GM19395 (cell line): ENCODE measurements around the gene ZNF607.

ENCODE experiments used
- ATAC-seq: cut with Tn5 transposase; IDR thresholded peaks from one replicate; pipeline ENCODE4 v1.9.1; 2021; ENCODE audit warnings: mild to moderate bottlenecking, moderate library complexity; ENCODE audit not compliant: unreplicated experiment

Gene ZNF607

DNA sequence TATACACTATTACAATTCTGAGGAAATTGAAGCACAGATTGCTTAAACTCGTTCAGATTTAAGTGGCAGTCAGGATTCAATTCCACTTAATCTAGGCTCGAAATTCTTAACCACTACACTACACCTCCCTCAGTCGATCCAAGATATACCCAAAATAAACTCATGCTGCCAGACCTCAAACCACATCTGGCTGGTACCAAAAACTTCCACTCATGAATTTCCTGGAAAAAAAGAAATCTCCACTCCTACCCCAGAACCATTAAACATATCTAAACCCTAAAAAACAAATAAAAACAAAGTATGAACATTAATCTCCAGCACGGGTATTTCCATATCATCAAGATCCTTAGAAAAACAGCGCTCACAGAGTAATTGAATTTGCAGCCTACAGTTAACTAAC lies 65.4 kb downstream of the ZNF607 start:
- ATAC-seq: no peak
